Activated CD4-positive, alpha-beta T cell treated with anti-CD3 and anti-CD28 coated beads for 24 hours (primary cell): ENCODE results near the gene CCDC81.
A peak's percentile ranks its signal among the peaks of the same experiment; 100 is the strongest.

Experiments
- DNase-seq, 2 donors: peaks; one replicate each; pipeline ENCODE4 v3.0.0-alpha.2; 2020; ENCODE audit warnings: low read depth in 2 of 2

The CCDC81 gene

DNA sequence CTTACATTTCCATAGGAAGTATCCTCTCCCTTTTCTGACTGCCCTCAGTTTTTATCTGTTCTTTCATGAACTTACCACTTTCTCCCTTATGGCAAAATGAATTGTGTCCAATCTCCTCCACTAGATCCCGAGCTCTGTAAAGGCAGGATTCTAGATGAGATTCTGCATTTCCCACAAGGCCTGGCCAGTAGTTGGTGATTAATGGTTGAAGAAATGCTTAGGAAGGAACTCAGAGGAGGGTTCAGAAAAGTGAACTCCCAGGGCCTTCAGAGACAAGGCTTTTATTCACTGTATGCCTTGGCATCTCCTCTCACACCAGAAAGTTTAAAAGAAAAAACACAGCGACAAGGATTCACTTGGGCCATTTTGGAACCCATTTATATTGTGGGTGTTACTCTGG lies 66.2 kb downstream of the CCDC81 start:
- no peak for DNase-seq

DNA sequence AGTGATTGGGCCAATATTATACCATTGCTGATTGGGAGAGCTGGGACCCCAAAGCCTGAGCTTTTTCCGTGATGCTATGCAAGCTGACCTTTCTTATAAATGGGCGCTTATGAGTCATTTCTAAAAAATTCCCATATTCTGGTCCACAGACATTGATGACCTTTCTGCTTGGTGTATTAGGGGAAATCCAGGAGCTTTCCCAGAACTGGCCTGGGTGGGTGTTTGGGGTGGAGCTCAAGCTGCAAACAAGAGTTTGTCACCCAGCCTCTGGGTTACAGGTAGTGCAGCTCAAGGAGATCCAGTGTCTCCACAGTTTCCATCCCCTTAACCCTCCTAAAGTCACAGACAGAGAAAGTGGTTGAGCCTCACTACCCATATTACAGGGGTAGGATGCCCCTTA lies 67.7 kb downstream of the CCDC81 start:
- no peak for DNase-seq

GRCh38 chr11:86442827-86443226 lies 68.1 kb downstream of the CCDC81 start:
- DNase-seq: no peak

DNA sequence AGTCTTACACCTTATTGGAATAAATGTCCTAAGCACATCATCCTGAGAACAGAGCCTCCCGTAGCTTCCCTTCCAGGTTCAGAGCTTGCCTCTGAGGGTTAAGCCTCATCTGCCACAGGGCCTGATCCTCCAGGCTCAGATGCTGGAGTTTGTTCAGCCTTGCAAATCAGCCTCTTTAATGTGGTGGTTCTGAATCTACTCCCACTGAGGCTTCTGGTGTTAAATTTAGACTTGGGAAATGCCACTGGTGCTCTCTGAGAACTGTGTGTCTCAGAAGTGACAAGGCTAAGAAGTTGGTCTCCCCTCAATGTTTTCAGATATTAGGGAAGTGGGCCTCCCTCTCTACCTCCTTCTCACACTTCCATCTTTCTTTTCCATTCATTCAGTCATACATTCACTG lies 68.7 kb downstream of the CCDC81 start:
- DNase-seq: no peak

- DNase-seq: no peak
Observed at GRCh38 chr11:86444981-86445380, 70.3 kb downstream of the CCDC81 start.

DNA sequence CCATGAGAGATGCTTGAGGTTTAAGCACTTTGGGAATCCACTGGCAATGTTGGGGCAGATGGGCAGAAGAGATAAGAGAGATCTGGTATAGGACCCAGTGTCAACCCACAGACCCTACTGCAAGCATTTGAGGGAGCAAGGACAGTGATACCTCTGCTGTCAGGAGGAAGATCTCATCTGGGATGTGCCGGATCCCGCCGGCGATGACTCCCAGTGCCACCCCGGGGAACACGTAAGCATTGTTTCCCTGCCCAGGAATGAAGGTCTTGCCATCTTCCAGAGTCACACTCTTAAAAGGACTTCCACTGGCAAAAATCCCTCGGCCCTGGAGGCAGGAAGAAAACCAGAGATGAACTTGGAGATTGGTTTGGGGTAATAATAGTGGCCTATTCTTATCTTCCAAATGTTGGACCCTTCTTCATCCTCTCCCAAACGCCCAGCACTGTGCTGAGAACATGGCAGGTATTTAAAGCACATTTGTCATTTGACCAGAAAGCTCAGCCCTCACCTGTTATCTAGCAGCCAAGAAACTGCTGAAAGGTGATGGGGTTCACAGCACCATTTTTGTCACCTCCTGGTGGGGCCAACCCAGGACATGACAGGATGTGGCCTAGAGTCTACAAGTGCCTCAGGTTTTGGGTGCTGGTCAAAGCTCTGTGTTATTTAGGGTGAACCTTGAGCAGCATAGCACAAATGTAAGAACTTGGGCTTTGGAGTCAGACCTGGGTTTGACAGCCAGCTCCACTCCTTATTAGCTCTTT lies 71.7 kb downstream of the CCDC81 start:
- DNase-seq: no peak

DNA sequence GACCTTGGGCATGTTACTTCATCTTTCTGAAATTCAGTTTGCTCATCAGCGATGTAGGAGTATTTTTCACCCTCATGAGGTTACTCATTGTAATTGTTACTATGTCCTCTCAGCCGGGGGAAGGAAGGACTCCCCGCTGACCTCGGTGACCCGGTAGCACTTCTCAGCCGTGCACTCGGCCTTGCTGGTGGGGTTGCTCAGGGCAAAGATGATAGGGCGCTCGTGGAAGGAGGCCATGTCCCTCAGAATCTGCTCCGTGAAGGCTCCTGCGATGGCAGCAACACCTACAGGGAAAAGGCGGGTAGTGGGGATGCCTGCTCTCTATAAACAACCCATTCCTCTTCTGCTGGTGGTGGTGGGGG lies 72.2 kb downstream of the CCDC81 start:
- no peak for DNase-seq

DNA sequence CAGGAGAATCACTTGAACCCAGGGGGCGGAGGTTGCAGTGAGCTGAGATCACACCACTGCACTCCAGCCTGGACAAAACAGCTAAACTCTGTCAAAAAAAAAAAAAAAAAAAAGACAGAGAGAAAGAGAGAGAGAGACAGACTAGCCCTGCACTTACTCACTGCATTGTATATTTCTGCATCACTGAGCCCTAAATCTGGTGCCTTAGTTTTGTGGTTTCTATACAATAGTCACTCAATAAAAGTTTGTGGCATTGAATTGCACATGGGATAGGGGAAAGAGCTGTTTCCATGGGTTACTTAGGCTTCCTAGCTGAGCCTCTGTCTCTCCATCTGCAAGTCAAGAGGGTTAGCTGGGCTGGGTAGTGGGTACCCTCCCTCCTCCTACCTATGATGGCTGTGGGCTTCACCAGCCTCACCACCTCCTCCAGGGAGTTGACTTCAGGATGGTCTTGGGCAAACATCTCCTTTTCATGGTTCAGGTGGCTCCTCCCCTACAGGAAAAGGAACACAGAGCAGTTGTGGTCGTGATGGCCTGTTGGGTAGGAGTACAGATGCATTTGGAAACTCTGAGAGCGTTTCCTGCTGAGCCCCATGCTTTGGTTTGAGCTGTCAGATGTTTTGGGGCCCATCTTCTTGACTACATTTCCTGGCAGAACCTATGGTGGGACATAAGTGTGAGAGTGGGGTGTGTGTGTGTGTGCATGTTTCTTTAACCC lies 73.2 kb downstream of the CCDC81 start:
- DNase-seq: no peak

GRCh38 chr11:86449993-86450629 lies 75.4 kb downstream of the CCDC81 start:
- DNase-seq: no peak

DNA sequence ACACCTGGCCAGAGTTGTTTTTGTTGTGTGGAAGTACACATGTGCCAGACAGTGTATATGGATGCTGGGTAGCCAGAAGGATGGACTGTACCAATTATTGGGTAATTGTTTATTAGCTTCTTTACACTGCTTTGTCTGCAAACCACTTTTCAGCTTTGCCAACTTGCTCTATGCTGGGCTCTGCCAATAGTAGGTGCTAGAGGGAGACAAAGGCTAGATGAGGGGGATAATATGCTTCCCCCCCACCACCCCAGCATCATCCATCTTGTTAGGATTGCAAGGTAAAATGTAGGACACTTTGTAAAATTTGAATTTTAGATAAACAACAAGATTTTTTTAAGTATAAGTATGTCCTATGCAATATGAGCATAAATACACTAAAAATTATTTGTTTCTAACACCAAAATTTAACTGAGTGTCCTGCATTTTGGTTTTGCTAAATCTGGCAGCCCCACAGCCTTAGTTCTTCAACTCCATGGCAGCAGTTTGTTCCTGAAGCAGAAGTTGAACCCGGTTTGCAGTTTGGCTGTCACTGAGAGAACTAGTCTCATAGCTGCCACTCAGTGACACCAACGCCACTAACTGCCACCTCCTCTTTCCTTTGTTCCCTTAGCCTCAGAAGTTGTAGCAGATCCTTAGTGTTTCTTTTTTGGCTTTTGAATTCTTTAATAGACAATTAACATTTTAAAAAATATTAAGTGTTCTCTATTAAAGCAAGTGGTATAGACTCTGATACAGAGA lies 78.8 kb downstream of the CCDC81 start:
- no peak for DNase-seq

GRCh38 chr11:86456075-86456939 lies 81.6 kb downstream of the CCDC81 start:
- peak; percentile 81 to 85 for DNase-seq

DNA sequence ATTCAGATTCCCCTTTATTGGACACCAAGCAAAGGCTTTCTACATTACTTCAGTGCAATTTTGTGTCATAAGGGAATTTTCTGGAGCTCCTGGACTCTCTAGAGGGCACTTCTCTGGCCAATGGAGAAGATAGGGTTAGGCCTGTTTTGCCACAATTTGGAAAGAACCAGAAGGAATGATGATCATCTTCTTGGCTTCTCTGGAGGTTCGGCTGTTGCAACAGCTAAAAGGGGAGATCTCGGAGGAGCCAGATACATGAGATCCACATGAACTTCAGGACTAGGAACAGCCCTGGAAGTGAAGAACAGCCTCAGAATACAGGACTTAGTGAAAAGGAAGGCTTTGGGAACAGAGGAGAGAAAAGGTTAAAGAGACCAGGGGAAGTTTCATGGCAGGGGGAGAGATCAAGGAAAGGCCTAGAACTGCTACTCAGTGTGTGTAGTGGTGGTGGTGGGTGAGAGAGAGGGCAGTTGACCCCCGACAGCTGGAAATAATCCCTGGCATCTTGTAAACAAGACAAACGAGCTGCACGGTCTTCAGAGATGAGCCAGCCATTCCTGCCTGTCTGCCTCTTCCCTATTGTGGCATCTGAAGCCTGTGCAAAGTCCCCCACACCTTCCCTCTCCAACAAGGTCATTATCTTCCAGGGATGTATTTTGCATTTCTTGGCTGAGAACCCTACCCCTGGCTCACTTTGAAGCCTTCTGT lies 83.8 kb downstream of the CCDC81 start:
- no peak for DNase-seq

DNA sequence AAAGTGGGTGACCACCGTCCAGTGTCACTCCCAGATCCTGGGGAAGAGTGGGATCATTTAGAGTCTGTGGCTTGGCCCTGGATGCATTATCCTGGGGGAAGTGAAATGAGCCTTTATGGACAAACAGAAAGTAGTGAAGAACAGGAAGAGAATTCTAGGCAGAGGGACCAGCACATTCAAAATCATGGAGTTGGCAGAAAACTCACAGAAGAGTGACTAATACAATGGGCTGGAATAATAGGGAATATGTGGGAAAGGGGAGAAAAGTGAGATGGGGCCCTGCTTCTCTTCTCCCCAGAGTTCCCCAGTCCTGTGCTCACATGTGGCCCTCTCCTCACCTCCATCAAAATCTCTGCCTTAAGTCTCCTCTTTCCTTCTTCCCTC lies 84.3 kb downstream of the CCDC81 start:
- no peak for DNase-seq

DNA sequence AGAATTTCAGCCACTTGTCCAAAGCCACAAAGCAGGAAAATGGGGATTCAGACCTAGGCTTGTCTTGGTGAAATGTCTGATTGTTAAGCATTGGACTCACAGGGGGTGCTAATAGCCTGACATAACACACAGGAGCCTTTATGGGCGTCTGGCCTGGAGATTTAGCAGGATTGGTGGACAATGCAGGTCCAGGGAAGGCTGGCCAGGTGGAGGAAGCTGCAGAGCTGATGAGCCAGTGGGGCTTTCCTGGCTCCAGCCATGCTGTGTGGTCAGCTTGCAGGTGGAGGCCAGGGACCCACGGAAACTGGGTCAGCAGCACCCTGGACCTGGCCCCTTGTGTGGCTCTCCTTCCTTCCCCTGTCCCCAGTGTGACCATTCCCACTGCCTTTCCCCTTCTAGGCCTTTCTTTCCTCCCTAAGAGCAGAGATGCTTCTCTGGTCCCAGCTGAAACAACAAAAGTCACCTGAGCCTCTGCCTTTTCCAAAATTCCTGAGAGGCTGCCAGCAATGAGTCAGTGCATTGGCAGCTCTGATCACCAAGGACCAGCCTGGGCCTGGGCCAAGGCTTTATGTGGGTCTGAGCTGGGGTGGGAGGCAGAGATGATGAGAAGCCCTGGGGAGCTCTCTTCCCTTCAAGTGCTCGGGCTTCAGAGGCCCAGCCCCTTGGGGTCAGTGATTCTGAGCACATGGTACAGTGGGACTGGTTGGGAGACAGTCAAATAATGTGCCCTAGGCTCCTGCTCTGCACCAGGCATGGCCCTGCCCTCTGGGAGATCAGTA lies 85.2 kb downstream of the CCDC81 start:
- no peak for DNase-seq

DNA sequence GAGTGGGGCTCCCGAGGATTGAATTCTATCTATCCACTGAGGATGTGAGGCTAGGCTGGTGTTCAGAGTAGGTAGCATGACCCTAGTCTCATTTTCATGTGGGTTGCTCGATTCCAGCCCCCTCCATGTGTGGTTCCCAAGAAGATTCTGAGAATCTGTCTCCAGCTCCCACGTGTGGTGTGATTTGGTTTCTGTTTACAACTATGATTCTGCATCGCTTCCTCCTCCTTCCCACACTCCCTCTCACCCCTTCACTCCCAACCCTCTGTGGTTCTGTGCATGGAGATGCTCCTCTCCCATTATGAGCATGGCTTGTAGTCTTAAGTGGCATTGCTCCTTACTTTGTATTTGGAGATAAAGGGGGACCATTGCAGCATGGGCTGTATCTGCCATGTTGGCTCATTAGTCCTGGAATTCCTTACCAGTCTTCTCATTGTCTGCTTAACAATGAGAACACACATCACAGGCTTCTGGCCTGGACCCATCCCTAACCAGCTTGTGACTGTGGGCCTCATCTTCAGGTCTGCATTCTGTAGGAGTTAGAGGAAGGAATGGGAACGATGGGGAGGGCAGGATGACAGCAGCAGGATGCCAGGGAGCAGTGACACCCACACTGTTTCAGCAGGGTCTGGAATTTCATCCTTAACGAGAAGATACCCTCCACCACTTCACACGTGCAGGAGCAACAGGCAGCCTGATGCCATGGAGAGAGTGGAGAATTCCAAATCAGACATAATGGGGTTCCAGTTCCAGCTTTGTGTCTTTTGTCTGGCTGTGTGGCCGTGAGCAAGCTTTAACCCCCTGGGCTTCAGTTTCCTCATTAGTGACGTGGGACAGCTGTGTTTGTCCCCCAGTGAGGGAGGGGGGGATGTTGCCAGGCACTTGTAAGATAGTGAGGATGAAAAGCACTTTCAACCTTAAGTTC lies 86.0 kb downstream of the CCDC81 start:
- no peak for DNase-seq

DNA sequence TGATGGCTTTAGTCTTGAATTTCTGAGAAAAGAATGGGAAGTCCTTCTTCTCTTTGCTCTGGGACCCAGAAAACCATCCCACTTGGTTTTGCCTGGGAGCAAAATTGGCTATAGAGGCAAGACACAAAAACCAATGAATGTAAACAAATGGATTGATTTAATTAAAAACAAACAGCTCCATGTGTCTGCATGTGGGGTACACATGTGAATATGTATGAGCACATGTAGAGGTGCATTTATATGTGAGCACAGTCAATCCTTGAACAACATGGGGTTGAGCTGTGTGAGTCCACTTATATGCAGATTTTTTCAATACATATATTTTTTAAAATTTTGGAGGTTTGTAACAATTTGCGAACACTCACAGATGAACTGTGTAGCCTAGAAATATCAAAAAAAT lies 87.2 kb downstream of the CCDC81 start:
- DNase-seq: no peak

DNA sequence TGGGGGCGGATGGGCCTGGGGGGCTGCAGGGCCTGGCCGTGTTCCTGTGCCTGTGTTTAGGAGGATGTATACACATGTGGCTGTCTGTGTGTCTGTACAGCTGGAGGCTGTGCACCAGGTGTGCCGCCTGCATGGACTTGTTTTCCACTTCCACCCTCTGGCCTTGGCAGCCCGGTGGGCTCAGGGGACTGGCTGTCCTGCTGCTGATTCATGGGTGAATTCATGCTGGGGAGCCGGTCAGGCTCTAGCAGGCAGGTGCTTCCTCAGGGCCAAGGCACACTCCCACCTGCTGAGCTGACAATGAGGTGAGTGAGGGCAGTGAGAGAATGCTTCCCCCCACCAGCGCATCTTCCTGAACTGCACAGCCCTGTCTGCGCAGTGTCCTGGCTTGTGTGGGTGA lies 88.4 kb downstream of the CCDC81 start:
- no peak for DNase-seq

DNA sequence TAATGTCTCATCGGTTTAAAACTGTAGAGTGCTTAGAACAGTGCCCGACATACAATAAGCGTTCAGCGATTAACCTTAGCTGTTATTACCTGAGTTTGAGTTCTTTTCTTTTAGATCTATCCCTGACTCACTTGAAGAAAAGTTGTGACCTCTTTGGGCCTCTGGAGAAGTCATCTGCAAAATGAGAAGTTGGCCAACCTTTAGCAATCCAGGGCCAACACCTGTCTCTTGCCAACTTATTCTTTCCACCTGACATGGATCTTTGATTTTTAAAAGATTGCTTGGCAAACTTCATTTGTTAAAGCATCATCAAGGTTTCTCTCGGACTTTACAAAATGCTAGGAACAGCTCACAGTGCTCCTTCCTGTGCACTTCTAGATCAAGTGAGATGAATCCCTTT lies 89.3 kb downstream of the CCDC81 start:
- DNase-seq: no peak
